Tracheal epithelial cell (primary cell): Measurements from ENCODE around the gene PNPLA2. TPM values are rescaled to one million over a fixed set of nuclear protein-coding genes. Genes with fewer than 3 reads are reported as not detected.

Source experiments
- total RNA-seq: library from RNA; depleted of rRNA; stranded (reverse); fragments of >200 nt; gene quantifications from 2 replicates; pipeline ENCODE4 v1.2.1, GENCODE V29; 2014

The PNPLA2 gene
- 11.1 and 11.9 TPM in 2 replicates for total RNA-seq

GRCh38 chr11:818396-819128 lies at the start of gene PNPLA2:
Gene PNPLA2 (plus strand): TSS chr11:818914. CDS start chr11:819719, 805 bp downstream.

GRCh38 chr11:777288-778255 lies 41.1 kb upstream of the PNPLA2 start, which contains the start of gene GATD1:
Gene GATD1 (minus strand): TSS chr11:777487. CDS start chr11:777462, 25 bp downstream.

GRCh38 chr11:789943-790342 lies 28.8 kb upstream of the PNPLA2 start, which contains the start of gene CEND1:
Gene CEND1 (minus strand): TSS chr11:790090. CDS start chr11:788576, 1,514 bp downstream.

GRCh38 chr11:798093-798713 lies 20.5 kb upstream of the PNPLA2 start, which contains the start of gene SLC25A22:
Gene SLC25A22 (minus strand): TSS chr11:798281. CDS start chr11:795006, 3,275 bp downstream.

GRCh38 chr11:809287-810039 lies 9.3 kb upstream of the PNPLA2 start, which contains the start of gene RPLP2:
Gene RPLP2 (plus strand): TSS chr11:809967. CDS start chr11:810235, 268 bp downstream.

GRCh38 chr11:827897-828192 lies 9.1 kb downstream of the PNPLA2 start, which contains the start of gene CRACR2B:
Gene CRACR2B (plus strand): TSS chr11:827919. CDS start chr11:828608, 689 bp downstream.

GRCh38 chr11:832529-833113 lies 13.9 kb downstream of the PNPLA2 start, which contains the start of gene CD151:
Gene CD151 (plus strand): TSS chr11:832952. CDS start chr11:836070, 3,118 bp downstream.

GRCh38 chr11:842370-843002 lies 23.8 kb downstream of the PNPLA2 start, which contains the start of the genes POLR2L and TSPAN4:
Gene POLR2L (minus strand): TSS chr11:842529. CDS start chr11:842508, 21 bp downstream.
Gene TSPAN4 (plus strand): TSS chr11:842852. CDS start chr11:850305, 7,453 bp downstream.

Other genes with a start within 250 kb of the PNPLA2 start
- 20.7 and 28.9 TPM in 2 replicates for gene PHRF1, start 242.4 kb upstream of the PNPLA2 start, total RNA-seq
- gene IRF7, start 203.0 kb upstream of the PNPLA2 start, total RNA-seq = 10.8 and 21.7 TPM in 2 replicates
- not detected in 2 replicates for gene CDHR5, start 194.0 kb upstream of the PNPLA2 start, total RNA-seq
- gene SCT, start 191.7 kb upstream of the PNPLA2 start, total RNA-seq = not detected in 2 replicates
- gene DRD4, start 181.6 kb upstream of the PNPLA2 start, total RNA-seq = not detected in 2 replicates
- 31.1 and 41.1 TPM in 2 replicates for gene DEAF1, start 123.7 kb upstream of the PNPLA2 start, total RNA-seq
- 4.8 and 15.6 TPM in 2 replicates for gene TMEM80, start 123.1 kb upstream of the PNPLA2 start, total RNA-seq
- 165 and 183 TPM in 2 replicates for gene EPS8L2, start 112.7 kb upstream of the PNPLA2 start, total RNA-seq
- 259 and 288 TPM in 2 replicates for gene TALDO1, start 71.5 kb upstream of the PNPLA2 start, total RNA-seq
- 19.5 and 23.2 TPM in 2 replicates for gene GATD1, start 41.4 kb upstream of the PNPLA2 start, total RNA-seq
- gene CEND1, start 28.8 kb upstream of the PNPLA2 start, total RNA-seq = not detected in 2 replicates
- 9.2 and 11.3 TPM in 2 replicates for gene SLC25A22, start 20.6 kb upstream of the PNPLA2 start, total RNA-seq
- 4.8 and 7.2 TPM in 2 replicates for gene PIDD1, start 13.7 kb upstream of the PNPLA2 start, total RNA-seq
- gene RPLP2, start 8.9 kb upstream of the PNPLA2 start, total RNA-seq = 347 and 511 TPM in 2 replicates
- 0.43 and 2.4 TPM in 2 replicates for gene CRACR2B, start 9.0 kb downstream of the PNPLA2 start, total RNA-seq
- gene CD151, start 14.0 kb downstream of the PNPLA2 start, total RNA-seq = 274 and 430 TPM in 2 replicates
- gene POLR2L, start 23.6 kb downstream of the PNPLA2 start, total RNA-seq = 15.1 and 37.4 TPM in 2 replicates
- 45.0 and 53.3 TPM in 2 replicates for gene TSPAN4, start 23.9 kb downstream of the PNPLA2 start, total RNA-seq
- gene CHID1, start 91.9 kb downstream of the PNPLA2 start, total RNA-seq = 56.9 and 59.9 TPM in 2 replicates
- gene AP2A2, start 107.0 kb downstream of the PNPLA2 start, total RNA-seq = 16.4 and 17.1 TPM in 2 replicates
- not detected in 2 replicates for gene MUC6, start 217.8 kb downstream of the PNPLA2 start, total RNA-seq